ENCODE data around the gene ZNF845. TPM values are rescaled to one million over a fixed set of nuclear protein-coding genes. Genes with fewer than 3 reads are reported as not detected.

ZNF845 gene
- total and polyA plus RNA-seq, 10 of the 15 experiments (the other 5 are each of a cell fraction or from before 2014, with no cell fraction given): 0.58 to 8.2 (median 4.1) TPM

- RAD21 ChIA-PET (ENCODE audit: unreplicated experiment): no interaction called here
- no peak for DNase-seq (ENCODE audit: low read depth, low spot score)
- H3K9me3 ChIP-seq (replicated peaks; ENCODE audit: control insufficient read depth, insufficient read depth, low read length): peaks cover 16% of the 10 kb centered on the region
- BruUV-seq (replicated peaks): no TSS peak
- peaks cover 3 to 14% of the 10 kb centered on the region in 2 experiments; a peak in 3 of 4 replicates for H3K36me3 ChIP-seq (ENCODE audit: control insufficient read depth in 2 of 2, insufficient read depth in 2 of 2, low read length in 1 of 2)
- H3K4me3 ChIP-seq: no peak overlapping the region
- no peaks in the 10 kb centered on the region for H4K20me1 ChIP-seq (ENCODE audit: control insufficient read depth, insufficient read depth)
- no peak for FAIRE-seq
- CTCF ChIA-PET: no interaction called here
- in situ Hi-C loops (cut with MboI): no loop called here
- no peaks in the 10 kb centered on the region for H3K79me2 ChIP-seq (ENCODE audit: control insufficient read depth, insufficient read depth, low read length)
- SMC1A ChIA-PET (ENCODE audit: uncharacterized antibody, unreplicated experiment): no interaction called here
- H3K27me3 ChIP-seq (replicated peaks in 1 of 2; ENCODE audit: control insufficient read depth in 2 of 2, insufficient read depth in 2 of 2, low read length in 1 of 2): no peaks in the 10 kb centered on the region
- H3K4me1 ChIP-seq (ENCODE audit: control insufficient read depth, insufficient read depth, low read length): no peaks in the 10 kb centered on the region
- 82% methylated on average over 1 of the region's 1 CpG for WGBS (ENCODE audit: insufficient coverage, insufficient replicate concordance, low lambda C conversion rate, missing lambda C conversion rate)
- no peak for TF ChIP-seq NR2C2 (IDR thresholded peaks at IDR 0.05; ENCODE audit: borderline replicate concordance, control insufficient read depth, insufficient read length, low read depth)
- no peak for TF ChIP-seq IRF3 (IDR thresholded peaks at IDR 0.05)
- TF ChIP-seq EP300 (IDR thresholded peaks at IDR 0.05; ENCODE audit: borderline replicate concordance in 1 of 2, control insufficient read depth in 1 of 2, low read depth in 2 of 2, low read length in 2 of 2): no peak
- no peak for TF ChIP-seq STAT3 (IDR thresholded peaks at IDR 0.05; ENCODE audit: low read depth, low read length)
- TF ChIP-seq PML (IDR thresholded peaks at IDR 0.05; ENCODE audit: low read length): no peak
- TF ChIP-seq NFXL1 (IDR thresholded peaks at IDR 0.05; ENCODE audit: borderline replicate concordance): no peak
- TF ChIP-seq CEBPZ (IDR thresholded peaks at IDR 0.05; ENCODE audit: low read depth, low read length): no peak
- no peak for TF ChIP-seq EGR1 (IDR thresholded peaks at IDR 0.05; ENCODE audit: borderline replicate concordance in 1 of 2, low read depth in 2 of 2, low read length in 2 of 2)
- TF ChIP-seq POU2F2 (IDR thresholded peaks at IDR 0.05; ENCODE audit: borderline replicate concordance, low read depth, low read length): no peak
- no peak for TF ChIP-seq POLR2A (IDR thresholded peaks at IDR 0.05; ENCODE audit: low read depth, low read length)
- no peak for TF ChIP-seq ZBTB4 (CRISPR knock-in tag; IDR thresholded peaks at IDR 0.05)
- intact Hi-C loops (cut with micrococcal nuclease; ENCODE audit: unreplicated experiment): no loop called here
- H3K9ac ChIP-seq (ENCODE audit: control insufficient read depth, insufficient read depth, low read length): no peak overlapping the region
- H2AFZ ChIP-seq (ENCODE audit: control insufficient read depth, low read depth, low read length): no peak overlapping the region
- no peak overlapping the region for H3K27ac ChIP-seq (ENCODE audit: control insufficient read depth, insufficient read depth)
- H3K4me2 ChIP-seq (ENCODE audit: control insufficient read depth, insufficient read depth): no peak overlapping the region
- POLR2A ChIA-PET: no interaction called here
- no peak for ATAC-seq
These were observed 41.2 kb downstream of the ZNF845 start for GRCh38 chr19:53374743-53375142.

Measured in GM12878 (cell line).